HEK293T (cell line): ENCODE results near the gene JARID2.

ENCODE experiments used
- ARNT ChIP-seq: fragments of 450-650 bp; IDR thresholded peaks from 2 replicates; pipeline ENCODE4 v1.6.1; 2017; ENCODE audit warnings: mild to moderate bottlenecking
- BHLHE40 ChIP-seq: fragments of 450-650 bp; IDR thresholded peaks from 2 replicates; pipeline ENCODE4 v1.6.1; 2016; ENCODE audit warnings: mild to moderate bottlenecking, moderate library complexity, borderline replicate concordance
- ELF4 ChIP-seq: fragments of 450-650 bp; IDR thresholded peaks from 2 replicates; pipeline ENCODE4 v1.6.1; 2017; ENCODE audit warnings: antibody characterized with exemption
- FOXM1 ChIP-seq: fragments of 450-650 bp; IDR thresholded peaks from 2 replicates; pipeline ENCODE4 v1.6.1; 2017; ENCODE audit warnings: mild to moderate bottlenecking, borderline replicate concordance
- L3MBTL2 ChIP-seq: fragments of 450-650 bp; conservative IDR thresholded peaks from 2 replicates; pipeline ENCODE4 v1.6.1; 2016; ENCODE audit warnings: mild to moderate bottlenecking
- NFRKB ChIP-seq: fragments of 450-650 bp; IDR thresholded peaks from 2 replicates; pipeline ENCODE4 v1.6.1; 2016; ENCODE audit warnings: mild to moderate bottlenecking, moderate library complexity
- SP1 ChIP-seq: fragments of 450-650 bp; IDR thresholded peaks from 2 replicates; pipeline ENCODE4 v1.6.1; 2017
- SUZ12 ChIP-seq: fragments of 450-650 bp; IDR thresholded peaks from 2 replicates; pipeline ENCODE4 v1.6.1; 2016; ENCODE audit warnings: mild to moderate bottlenecking
- TARDBP ChIP-seq: fragments of 450-650 bp; IDR thresholded peaks from 2 replicates; pipeline ENCODE4 v1.6.1; 2016
- ZNF384 ChIP-seq: fragments of 450-650 bp; IDR thresholded peaks from 2 replicates; pipeline ENCODE4 v1.6.1; 2016

GRCh38 chr6:15495375-15495901 is 249.6 kb downstream of the JARID2 start:
- TF ChIP-seq ELF4: no peak
- no peak for TF ChIP-seq ARNT
- TF ChIP-seq L3MBTL2: no peak
- TF ChIP-seq FOXM1: no peak
- TF ChIP-seq SP1: no peak
- no peak for TF ChIP-seq TARDBP
- no peak for TF ChIP-seq BHLHE40
- TF ChIP-seq SUZ12: no peak
- no peak for TF ChIP-seq ZNF384
- TF ChIP-seq NFRKB: no peak
